ENCODE data around the gene LSAMP.

- TF ChIP-seq, protein P1, sequence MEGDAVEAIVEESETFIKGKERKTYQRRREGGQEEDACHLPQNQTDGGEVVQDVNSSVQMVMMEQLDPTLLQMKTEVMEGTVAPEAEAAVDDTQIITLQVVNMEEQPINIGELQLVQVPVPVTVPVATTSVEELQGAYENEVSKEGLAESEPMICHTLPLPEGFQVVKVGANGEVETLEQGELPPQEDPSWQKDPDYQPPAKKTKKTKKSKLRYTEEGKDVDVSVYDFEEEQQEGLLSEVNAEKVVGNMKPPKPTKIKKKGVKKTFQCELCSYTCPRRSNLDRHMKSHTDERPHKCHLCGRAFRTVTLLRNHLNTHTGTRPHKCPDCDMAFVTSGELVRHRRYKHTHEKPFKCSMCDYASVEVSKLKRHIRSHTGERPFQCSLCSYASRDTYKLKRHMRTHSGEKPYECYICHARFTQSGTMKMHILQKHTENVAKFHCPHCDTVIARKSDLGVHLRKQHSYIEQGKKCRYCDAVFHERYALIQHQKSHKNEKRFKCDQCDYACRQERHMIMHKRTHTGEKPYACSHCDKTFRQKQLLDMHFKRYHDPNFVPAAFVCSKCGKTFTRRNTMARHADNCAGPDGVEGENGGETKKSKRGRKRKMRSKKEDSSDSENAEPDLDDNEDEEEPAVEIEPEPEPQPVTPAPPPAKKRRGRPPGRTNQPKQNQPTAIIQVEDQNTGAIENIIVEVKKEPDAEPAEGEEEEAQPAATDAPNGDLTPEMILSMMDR (IDR thresholded peaks at IDR 0.05 in 2 of 3, conservative IDR thresholded peaks at IDR 0.05 in 1 of 3; ENCODE audit: insufficient read depth in 2 of 3, low read depth in 1 of 3, low read length in 3 of 3), result no peak
- no peak for TF ChIP-seq RAD21 (CRISPR knock-in tag; conservative IDR thresholded peaks at IDR 0.05 in 1 of 2, IDR thresholded peaks at IDR 0.05 in 1 of 2)
- no peak for TF ChIP-seq PBX2 (CRISPR knock-in tag; IDR thresholded peaks at IDR 0.05; ENCODE audit: low read depth)
- TF ChIP-seq PBX2 (tag; conservative IDR thresholded peaks at IDR 0.05; ENCODE audit: low read depth), result no peak
- TF ChIP-seq THRA (IDR thresholded peaks at IDR 0.05), result no peak
- no peak for TF ChIP-seq RAD51 (IDR thresholded peaks at IDR 0.05; ENCODE audit: borderline replicate concordance, low read depth)
- no peak for TF ChIP-seq ATF6 (CRISPR knock-in tag; IDR thresholded peaks at IDR 0.05)
- TF ChIP-seq ZNF253 (CRISPR knock-in tag; conservative IDR thresholded peaks at IDR 0.05), result no peak
- TF ChIP-seq ZEB2 (IDR thresholded peaks at IDR 0.05), result no peak
- no peak for TF ChIP-seq SAFB2 (IDR thresholded peaks at IDR 0.05; ENCODE audit: borderline replicate concordance, low read depth, low read length, severe bottlenecking)
- TF ChIP-seq EZH2 (IDR thresholded peaks at IDR 0.05; ENCODE audit: borderline replicate concordance, low read depth, low read length), result no peak
- no peak for TF ChIP-seq POLR2A (conservative IDR thresholded peaks at IDR 0.05)
- TF ChIP-seq FOXM1 (IDR thresholded peaks at IDR 0.05; ENCODE audit: low read depth), result no peak
- no peak for TF ChIP-seq FOXM1 (CRISPR knock-in tag; IDR thresholded peaks at IDR 0.05; ENCODE audit: low read depth)
- no peak for TF ChIP-seq NFATC3 (IDR thresholded peaks at IDR 0.05)
- no peak for TF ChIP-seq ZNF311 (CRISPR knock-in tag; IDR thresholded peaks at IDR 0.05)
These were observed 486.8 kb downstream of the LSAMP start for GRCh38 chr3:115958526-115958925.
